WTC11 (cell line): Measurements from ENCODE around the gene RBPJ.

Experiments used
- CREM ChIP-seq: sonication (generic); formaldehyde crosslinking; IDR thresholded peaks from 2 replicates; pipeline ENCODE4 v1.8.1; 2022; ENCODE audit warnings: mild to moderate bottlenecking, missing genetic modification reagents, moderate library complexity
- TF ChIP-seq, protein P1 (sequence below): fragments of 250-450 bp; sonication (Bioruptor Pico); IDR thresholded peaks from 2 replicates; pipeline ENCODE4 v1.9.0; 2021; ENCODE audit warnings: mild to moderate bottlenecking
- TF ChIP-seq, protein P2 (sequence below): sonication (generic); formaldehyde crosslinking; IDR thresholded peaks from 2 replicates; pipeline ENCODE4 v1.8.1; 2023; ENCODE audit warnings: mild to moderate bottlenecking, missing genetic modification reagents, moderate library complexity
- TF ChIP-seq, protein P3 (sequence below): fragments of 200-600 bp; IDR thresholded peaks from 2 replicates; pipeline ENCODE4 v1.8.0; 2022; ENCODE audit warnings: antibody characterized with exemption
- TF ChIP-seq, protein P4 (sequence below): fragments of 250-450 bp; sonication (Bioruptor Pico); IDR thresholded peaks from 2 replicates; pipeline ENCODE4 v1.9.0; 2021; ENCODE audit warnings: moderate library complexity, mild to moderate bottlenecking, inconsistent platforms, borderline replicate concordance
- TF ChIP-seq, protein P5 (sequence below): sonication (generic); formaldehyde crosslinking; conservative IDR thresholded peaks from 2 replicates; pipeline ENCODE4 v1.8.1; 2022; ENCODE audit warnings: mild to moderate bottlenecking, missing genetic modification reagents
- TF ChIP-seq, protein P6 (sequence below): sonication (generic); formaldehyde crosslinking; IDR thresholded peaks from 2 replicates; pipeline ENCODE4 v1.8.0; 2022; ENCODE audit warnings: mild to moderate bottlenecking, missing genetic modification reagents

DNA sequence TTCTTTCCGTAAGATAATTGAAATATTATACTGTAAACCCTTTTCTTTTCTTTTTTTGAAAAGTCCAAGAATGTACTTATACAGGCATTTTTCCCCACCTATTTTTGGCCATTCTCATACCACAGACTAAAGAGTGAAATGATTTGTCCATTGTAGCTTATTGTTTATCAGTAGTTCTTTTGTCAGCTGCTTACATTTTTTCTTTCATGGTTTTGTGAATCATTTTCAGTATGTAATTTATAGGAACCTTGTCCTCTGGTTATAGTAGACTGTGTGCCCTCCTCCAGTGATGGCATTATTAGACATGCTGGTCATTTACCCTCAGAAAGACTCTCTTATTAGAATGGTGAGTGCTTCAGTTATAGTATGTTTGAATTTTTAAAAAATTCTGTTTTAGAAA, 112.7 kb downstream of the RBPJ start:
- TF ChIP-seq, protein P1, sequence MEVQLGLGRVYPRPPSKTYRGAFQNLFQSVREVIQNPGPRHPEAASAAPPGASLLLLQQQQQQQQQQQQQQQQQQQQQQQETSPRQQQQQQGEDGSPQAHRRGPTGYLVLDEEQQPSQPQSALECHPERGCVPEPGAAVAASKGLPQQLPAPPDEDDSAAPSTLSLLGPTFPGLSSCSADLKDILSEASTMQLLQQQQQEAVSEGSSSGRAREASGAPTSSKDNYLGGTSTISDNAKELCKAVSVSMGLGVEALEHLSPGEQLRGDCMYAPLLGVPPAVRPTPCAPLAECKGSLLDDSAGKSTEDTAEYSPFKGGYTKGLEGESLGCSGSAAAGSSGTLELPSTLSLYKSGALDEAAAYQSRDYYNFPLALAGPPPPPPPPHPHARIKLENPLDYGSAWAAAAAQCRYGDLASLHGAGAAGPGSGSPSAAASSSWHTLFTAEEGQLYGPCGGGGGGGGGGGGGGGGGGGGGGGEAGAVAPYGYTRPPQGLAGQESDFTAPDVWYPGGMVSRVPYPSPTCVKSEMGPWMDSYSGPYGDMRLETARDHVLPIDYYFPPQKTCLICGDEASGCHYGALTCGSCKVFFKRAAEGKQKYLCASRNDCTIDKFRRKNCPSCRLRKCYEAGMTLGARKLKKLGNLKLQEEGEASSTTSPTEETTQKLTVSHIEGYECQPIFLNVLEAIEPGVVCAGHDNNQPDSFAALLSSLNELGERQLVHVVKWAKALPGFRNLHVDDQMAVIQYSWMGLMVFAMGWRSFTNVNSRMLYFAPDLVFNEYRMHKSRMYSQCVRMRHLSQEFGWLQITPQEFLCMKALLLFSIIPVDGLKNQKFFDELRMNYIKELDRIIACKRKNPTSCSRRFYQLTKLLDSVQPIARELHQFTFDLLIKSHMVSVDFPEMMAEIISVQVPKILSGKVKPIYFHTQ (CRISPR knock-in tag) = no peak
- TF ChIP-seq, protein P2, sequence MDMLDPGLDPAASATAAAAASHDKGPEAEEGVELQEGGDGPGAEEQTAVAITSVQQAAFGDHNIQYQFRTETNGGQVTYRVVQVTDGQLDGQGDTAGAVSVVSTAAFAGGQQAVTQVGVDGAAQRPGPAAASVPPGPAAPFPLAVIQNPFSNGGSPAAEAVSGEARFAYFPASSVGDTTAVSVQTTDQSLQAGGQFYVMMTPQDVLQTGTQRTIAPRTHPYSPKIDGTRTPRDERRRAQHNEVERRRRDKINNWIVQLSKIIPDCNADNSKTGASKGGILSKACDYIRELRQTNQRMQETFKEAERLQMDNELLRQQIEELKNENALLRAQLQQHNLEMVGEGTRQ (CRISPR knock-in tag) = no peak
- TF ChIP-seq, protein P3, sequence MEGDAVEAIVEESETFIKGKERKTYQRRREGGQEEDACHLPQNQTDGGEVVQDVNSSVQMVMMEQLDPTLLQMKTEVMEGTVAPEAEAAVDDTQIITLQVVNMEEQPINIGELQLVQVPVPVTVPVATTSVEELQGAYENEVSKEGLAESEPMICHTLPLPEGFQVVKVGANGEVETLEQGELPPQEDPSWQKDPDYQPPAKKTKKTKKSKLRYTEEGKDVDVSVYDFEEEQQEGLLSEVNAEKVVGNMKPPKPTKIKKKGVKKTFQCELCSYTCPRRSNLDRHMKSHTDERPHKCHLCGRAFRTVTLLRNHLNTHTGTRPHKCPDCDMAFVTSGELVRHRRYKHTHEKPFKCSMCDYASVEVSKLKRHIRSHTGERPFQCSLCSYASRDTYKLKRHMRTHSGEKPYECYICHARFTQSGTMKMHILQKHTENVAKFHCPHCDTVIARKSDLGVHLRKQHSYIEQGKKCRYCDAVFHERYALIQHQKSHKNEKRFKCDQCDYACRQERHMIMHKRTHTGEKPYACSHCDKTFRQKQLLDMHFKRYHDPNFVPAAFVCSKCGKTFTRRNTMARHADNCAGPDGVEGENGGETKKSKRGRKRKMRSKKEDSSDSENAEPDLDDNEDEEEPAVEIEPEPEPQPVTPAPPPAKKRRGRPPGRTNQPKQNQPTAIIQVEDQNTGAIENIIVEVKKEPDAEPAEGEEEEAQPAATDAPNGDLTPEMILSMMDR = no peak
- TF ChIP-seq, protein P4, sequence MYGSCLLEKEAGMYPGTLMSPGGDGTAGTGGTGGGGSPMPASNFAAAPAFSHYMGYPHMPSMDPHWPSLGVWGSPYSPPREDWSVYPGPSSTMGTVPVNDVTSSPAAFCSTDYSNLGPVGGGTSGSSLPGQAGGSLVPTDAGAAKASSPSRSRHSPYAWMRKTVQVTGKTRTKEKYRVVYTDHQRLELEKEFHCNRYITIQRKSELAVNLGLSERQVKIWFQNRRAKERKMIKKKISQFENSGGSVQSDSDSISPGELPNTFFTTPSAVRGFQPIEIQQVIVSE (CRISPR knock-in tag) = no peak
- TF ChIP-seq, protein P5, sequence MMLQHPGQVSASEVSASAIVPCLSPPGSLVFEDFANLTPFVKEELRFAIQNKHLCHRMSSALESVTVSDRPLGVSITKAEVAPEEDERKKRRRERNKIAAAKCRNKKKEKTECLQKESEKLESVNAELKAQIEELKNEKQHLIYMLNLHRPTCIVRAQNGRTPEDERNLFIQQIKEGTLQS = no peak
- no peak for TF ChIP-seq CREM (CRISPR knock-in tag)
- TF ChIP-seq, protein P6, sequence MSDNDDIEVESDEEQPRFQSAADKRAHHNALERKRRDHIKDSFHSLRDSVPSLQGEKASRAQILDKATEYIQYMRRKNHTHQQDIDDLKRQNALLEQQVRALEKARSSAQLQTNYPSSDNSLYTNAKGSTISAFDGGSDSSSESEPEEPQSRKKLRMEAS (CRISPR knock-in tag) = no peak
